ENCODE data around the gene NKTR.

GRCh38 chr3:42697289-42698051, 97.0 kb downstream of the NKTR start:
- TF ChIP-seq POLR2A (IDR thresholded peaks at IDR 0.05), result no peak
- TF ChIP-seq, protein P1, sequence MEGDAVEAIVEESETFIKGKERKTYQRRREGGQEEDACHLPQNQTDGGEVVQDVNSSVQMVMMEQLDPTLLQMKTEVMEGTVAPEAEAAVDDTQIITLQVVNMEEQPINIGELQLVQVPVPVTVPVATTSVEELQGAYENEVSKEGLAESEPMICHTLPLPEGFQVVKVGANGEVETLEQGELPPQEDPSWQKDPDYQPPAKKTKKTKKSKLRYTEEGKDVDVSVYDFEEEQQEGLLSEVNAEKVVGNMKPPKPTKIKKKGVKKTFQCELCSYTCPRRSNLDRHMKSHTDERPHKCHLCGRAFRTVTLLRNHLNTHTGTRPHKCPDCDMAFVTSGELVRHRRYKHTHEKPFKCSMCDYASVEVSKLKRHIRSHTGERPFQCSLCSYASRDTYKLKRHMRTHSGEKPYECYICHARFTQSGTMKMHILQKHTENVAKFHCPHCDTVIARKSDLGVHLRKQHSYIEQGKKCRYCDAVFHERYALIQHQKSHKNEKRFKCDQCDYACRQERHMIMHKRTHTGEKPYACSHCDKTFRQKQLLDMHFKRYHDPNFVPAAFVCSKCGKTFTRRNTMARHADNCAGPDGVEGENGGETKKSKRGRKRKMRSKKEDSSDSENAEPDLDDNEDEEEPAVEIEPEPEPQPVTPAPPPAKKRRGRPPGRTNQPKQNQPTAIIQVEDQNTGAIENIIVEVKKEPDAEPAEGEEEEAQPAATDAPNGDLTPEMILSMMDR (IDR thresholded peaks at IDR 0.05), result no peak
